Measurements from ENCODE around the gene DNMT3A. TPM values are rescaled to one million over a fixed set of nuclear protein-coding genes. Genes with fewer than 3 reads are reported as not detected.

Gene DNMT3A
- total RNA-seq, 4 donors from 2014 or later = 16.1 to 33.7 (median 21.0) TPM

DNA sequence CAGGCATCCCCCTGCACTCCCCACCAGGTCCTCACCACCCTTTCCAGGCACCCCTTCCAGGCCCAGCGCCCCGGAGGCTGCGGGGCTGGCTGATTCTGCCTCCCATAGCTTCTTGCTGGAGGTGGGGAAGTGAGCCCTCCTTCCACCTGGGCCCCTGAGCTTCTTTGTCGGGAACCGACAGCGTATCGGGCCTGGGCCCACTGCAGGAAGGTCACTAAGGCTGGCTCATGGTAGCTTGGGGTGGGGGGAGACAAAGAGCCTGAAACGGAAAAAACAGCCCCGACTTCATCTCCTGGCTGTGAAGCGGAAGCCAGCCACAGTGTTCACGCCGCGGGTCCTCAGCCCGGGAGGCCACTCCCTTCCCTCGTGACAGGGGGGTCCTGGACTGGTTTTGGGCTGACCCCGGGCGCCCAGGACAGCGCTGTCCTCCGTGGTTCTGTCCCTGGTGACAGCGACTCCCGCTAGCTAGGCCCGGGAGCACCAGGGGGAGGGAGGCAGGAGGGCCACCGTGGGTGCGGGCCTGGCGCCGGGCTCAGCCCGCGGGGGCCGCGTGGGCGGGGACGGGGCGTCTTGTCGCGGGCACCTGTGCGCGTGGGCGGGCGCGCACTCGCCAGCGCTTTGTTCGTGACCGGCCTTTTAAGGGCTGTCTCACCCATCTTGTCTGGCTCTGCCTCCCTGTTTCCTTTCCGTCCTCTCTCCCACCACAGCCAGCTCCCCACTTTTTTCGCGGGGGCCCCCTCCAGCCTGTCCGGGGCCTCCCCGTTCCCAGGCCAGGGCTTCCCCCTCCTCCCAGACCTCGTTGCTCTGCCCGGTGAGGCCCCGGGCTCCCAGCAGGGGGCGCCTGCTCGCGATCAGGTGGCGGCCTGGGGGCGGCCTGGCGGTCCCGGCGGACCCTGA is 64.9 kb downstream of the DNMT3A start:
- H3K27ac ChIP-seq = peak overlapping the region; percentile 76 to 85 (median 80)
- in situ Hi-C loops (cut with MboI; ENCODE audit: low pct_ligation_motif_present in 1 of 4, low pct_unique_long_range_greater_than_20kb in 1 of 4, low sequenced_read_pairs in 3 of 4) (no loop called here), intact Hi-C loops (cut with DNase I; ENCODE audit: low total_unique reads) (loop anchor here (10.0 kb wide), 1 partner anchor 68 kb away; the partner anchor contains the start of gene DNMT3A)
- peak overlapping the region; percentile 9 to 45 (median 30) for H3K4me3 ChIP-seq
- peaks cover 0 to 46% (median 18%) of the 10 kb centered on the region in 4 donors for H3K4me1 ChIP-seq
- H3K36me3 ChIP-seq = peaks cover 0 to 2% (median 0%) of the 10 kb centered on the region in 4 donors
- no peaks in the 10 kb centered on the region for H3K9me3 ChIP-seq
- TF ChIP-seq, protein P1, sequence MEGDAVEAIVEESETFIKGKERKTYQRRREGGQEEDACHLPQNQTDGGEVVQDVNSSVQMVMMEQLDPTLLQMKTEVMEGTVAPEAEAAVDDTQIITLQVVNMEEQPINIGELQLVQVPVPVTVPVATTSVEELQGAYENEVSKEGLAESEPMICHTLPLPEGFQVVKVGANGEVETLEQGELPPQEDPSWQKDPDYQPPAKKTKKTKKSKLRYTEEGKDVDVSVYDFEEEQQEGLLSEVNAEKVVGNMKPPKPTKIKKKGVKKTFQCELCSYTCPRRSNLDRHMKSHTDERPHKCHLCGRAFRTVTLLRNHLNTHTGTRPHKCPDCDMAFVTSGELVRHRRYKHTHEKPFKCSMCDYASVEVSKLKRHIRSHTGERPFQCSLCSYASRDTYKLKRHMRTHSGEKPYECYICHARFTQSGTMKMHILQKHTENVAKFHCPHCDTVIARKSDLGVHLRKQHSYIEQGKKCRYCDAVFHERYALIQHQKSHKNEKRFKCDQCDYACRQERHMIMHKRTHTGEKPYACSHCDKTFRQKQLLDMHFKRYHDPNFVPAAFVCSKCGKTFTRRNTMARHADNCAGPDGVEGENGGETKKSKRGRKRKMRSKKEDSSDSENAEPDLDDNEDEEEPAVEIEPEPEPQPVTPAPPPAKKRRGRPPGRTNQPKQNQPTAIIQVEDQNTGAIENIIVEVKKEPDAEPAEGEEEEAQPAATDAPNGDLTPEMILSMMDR (IDR thresholded peaks at IDR 0.05) = peak; percentile 54 to 73 (median 71)
- TF ChIP-seq EP300 (IDR thresholded peaks at IDR 0.05; ENCODE audit: low read depth) = no peak
- peak; percentile 60 for DNase-seq
- no peaks in the 10 kb centered on the region for H3K27me3 ChIP-seq
- 49% methylated on average over 46 of the region's 60 CpGs; no CpG with 5 or more reads in 1 of the 2 donors for WGBS, 2 donors (ENCODE audit: low coverage in 1 of 2)

DNA sequence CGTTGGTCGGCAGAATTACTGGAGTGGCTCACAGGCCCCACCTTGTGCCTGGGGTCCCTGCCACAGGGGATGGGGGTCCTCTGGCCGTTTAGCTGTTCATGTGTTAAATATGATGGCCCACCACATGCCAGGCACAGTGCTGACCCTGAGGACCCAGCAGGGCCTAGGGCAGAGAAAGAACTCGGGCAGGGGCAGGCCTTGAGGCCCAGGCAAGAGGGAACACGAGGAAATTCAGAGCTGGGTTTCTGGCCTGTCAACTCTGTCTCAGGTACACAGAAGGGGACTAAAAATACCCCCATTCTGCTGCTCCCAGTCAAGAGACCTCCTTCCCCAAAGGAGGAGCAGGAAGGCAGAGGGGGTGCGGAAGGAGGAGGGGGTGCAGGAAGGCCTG is 66.2 kb downstream of the DNMT3A start:
- TF ChIP-seq POLR2AphosphoS5 (IDR thresholded peaks at IDR 0.05) = no peak
- TF ChIP-seq, protein P1 (IDR thresholded peaks at IDR 0.05) = no peak
- no peak for TF ChIP-seq EP300 (IDR thresholded peaks at IDR 0.05; ENCODE audit: low read depth)
- TF ChIP-seq POLR2A (IDR thresholded peaks at IDR 0.05) = no peak
- intact Hi-C loops (cut with DNase I; ENCODE audit: low total_unique reads) (loop anchor here (10.0 kb wide), 1 partner anchor 69 kb away; the partner anchor contains the start of gene DNMT3A), in situ Hi-C loops (cut with MboI; ENCODE audit: low pct_ligation_motif_present in 1 of 4, low pct_unique_long_range_greater_than_20kb in 1 of 4, low sequenced_read_pairs in 3 of 4) (no loop called here)
- H3K4me3 ChIP-seq = no peak overlapping the region
- H3K9me3 ChIP-seq = no peaks in the 10 kb centered on the region
- WGBS, 2 donors (ENCODE audit: low coverage in 1 of 2) = 81% methylated on average over 6 of the region's 6 CpGs; no CpG with 5 or more reads in 1 of the 2 donors
- no peaks in the 10 kb centered on the region for H3K27me3 ChIP-seq
- peaks cover 0 to 46% (median 18%) of the 10 kb centered on the region in 4 donors for H3K4me1 ChIP-seq
- no peak for DNase-seq
- H3K36me3 ChIP-seq = no peaks in the 10 kb centered on the region
- peak overlapping the region; percentile 76 to 85 (median 80) for H3K27ac ChIP-seq

DNA sequence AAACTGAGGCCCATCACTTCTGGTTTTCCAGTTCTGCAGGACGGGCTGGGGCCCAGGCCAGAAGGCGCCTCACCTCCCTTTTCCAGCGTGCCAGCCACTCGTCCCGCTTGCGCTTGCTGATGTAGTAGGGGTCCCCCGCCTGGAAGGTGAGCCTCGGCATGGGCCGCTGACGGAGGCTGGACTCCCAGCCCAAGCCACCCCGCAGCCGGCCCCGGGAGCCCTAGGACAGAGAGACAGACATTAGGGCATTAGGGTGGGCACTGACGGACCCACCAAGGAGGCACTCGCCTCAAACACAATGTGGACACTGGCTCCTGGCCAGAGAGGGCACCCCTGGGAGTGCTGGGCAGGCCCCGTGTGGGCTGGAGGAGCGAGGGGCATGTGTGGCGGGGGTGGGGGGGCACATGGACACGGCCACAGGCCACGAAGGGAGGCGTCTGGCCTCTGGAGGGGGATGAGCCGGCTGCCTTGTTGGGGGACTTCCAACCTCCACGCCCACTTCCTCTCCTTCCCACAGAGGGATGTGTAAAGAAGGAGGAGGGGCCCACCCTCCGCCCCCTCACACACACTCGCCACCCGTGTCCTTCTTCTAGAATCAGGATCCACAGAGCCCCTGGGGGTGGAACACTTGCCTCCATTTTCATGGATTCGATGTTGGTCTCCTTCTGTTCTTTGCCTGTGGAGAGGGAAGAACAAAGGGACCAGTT is 66.7 kb downstream of the DNMT3A start:
- Histone ChIP-seq H3K9me3 (no peaks in the 10 kb centered on the region), H3K36me3 (no peaks in the 10 kb centered on the region), H3K4me1 (peaks cover 0 to 46% (median 18%) of the 10 kb centered on the region in 4 donors), H3K27ac (peak overlapping the region; percentile 76 to 85 (median 80)), H3K27me3 (no peaks in the 10 kb centered on the region), H3K4me3 (no peak overlapping the region)
- 75 to 97% methylated on average over 6 to 23 of the region's 27 CpGs for WGBS, 2 donors (ENCODE audit: low coverage in 1 of 2)
- intact Hi-C loops (cut with DNase I; ENCODE audit: low total_unique reads) = loop anchor here (10.0 kb wide), 1 partner anchor 70 kb away; the partner anchor contains the start of gene DNMT3A
- TF ChIP-seq, protein P1 (IDR thresholded peaks at IDR 0.05) = no peak
- TF ChIP-seq POLR2A (IDR thresholded peaks at IDR 0.05) (no peak), EP300 (IDR thresholded peaks at IDR 0.05; ENCODE audit: low read depth) (no peak), POLR2AphosphoS5 (IDR thresholded peaks at IDR 0.05) (no peak)
- in situ Hi-C loops (cut with MboI; ENCODE audit: low pct_ligation_motif_present in 1 of 4, low pct_unique_long_range_greater_than_20kb in 1 of 4, low sequenced_read_pairs in 3 of 4) = no loop called here
- DNase-seq = no peak
